HCT116 (cell line): Measurements from ENCODE around the gene RAD51AP2. TPM values are rescaled to one million over a fixed set of nuclear protein-coding genes. Genes with fewer than 3 reads are reported as not detected.

Experiments used
- ATAC-seq: fragments of 200-7000 bp; cut with Tn5 transposase; 2 replicates; pipeline ENCODE4 v1.9.1; 2020; ENCODE audit warnings: mild to moderate bottlenecking, moderate library complexity
- BruUV-seq: library from RNA; stranded (reverse); fragments of 400-500 nt; replicated peaks from 2 replicates; lab custom pipeline; 2021; lab: Mats Ljungman, UMichigan
- CTCF ChIA-PET: fragments of 300-600 bp; sonication (Branson Sonifier 250); formaldehyde crosslinking; loops from one replicate; lab custom pipeline; 2021; ENCODE audit warnings: antibody characterized with exemption; lab: Charles Lee
- POLR2A ChIA-PET: fragments of 300-600, 350-600 bp; sonication (Branson Sonifier 250); formaldehyde crosslinking; loops from one replicate; lab custom pipeline; 2021; ENCODE audit warnings: antibody characterized with exemption; lab: Charles Lee
- RAD21 ChIA-PET, 2 experiments: fragments of 300-600 bp; sonication (Branson Sonifier 250); formaldehyde crosslinking; loops; one replicate each; lab custom pipeline; 2023; ENCODE audit warnings: low total read pairs in 2 of 2; ENCODE audit not compliant: uncharacterized antibody in 2 of 2, unreplicated experiment in 2 of 2, low non-redundant PET in 1 of 2; lab: Charles Lee
- DNase-seq: peaks from one replicate; pipeline ENCODE4 v3.0.0-alpha.2; 2010; ENCODE audit warnings: low read depth, low spot score
- H2AFZ ChIP-seq: fragments of 200-600 bp; shearing (Covaris generic), sonication (generic); 2 replicates; pipeline ENCODE4 v1.6.1; 2017; ENCODE audit warnings: low read depth, mixed run types, mixed read lengths, antibody characterized with exemption, low read length; ENCODE audit not compliant: poor library complexity, severe bottlenecking
- H3K27ac ChIP-seq: 2 replicates; pipeline ENCODE4 v1.5.1; 2012; ENCODE audit warnings: low read depth, low read length
- H3K27me3 ChIP-seq: fragments of 200-600 bp; sonication (generic); 2 replicates; pipeline ENCODE4 v1.6.1; 2016; ENCODE audit warnings: mixed run types, low read length, mixed read lengths; ENCODE audit not compliant: insufficient read depth
- H3K36me3 ChIP-seq, 2 experiments: fragments of 200-500 bp in 1 of 2; fragments of 200-600 bp in 1 of 2; sonication (Bioruptor generic) in 1 of 2; sonication (generic) in 1 of 2; 2 replicates each; pipeline versions ENCODE4 v1.5.1 to v1.6.1; 2014 to 2016; ENCODE audit warnings: low read length in 2 of 2, inconsistent platforms in 1 of 2, mixed read lengths in 1 of 2, mixed run types in 1 of 2; ENCODE audit not compliant: insufficient read depth in 2 of 2, control insufficient read depth in 1 of 2
- H3K4me1 ChIP-seq, 2 experiments: fragments of 200-600 bp in 1 of 2; sonication (generic) in 1 of 2; 2 replicates each; pipeline versions ENCODE4 v1.5.1 to v1.6.1; 2012 to 2017; ENCODE audit warnings: low read length in 2 of 2, inconsistent platforms in 1 of 2, mild to moderate bottlenecking in 1 of 2, mixed read lengths in 1 of 2, mixed run types in 1 of 2, moderate library complexity in 1 of 2; ENCODE audit not compliant: insufficient read depth in 2 of 2, control insufficient read depth in 1 of 2
- H3K4me2 ChIP-seq: fragments of 200-600 bp; sonication (generic); 2 replicates; pipeline ENCODE4 v1.6.1; 2017; ENCODE audit warnings: mixed run types, low read length, mixed read lengths
- H3K4me3 ChIP-seq, 2 experiments: fragments of 200-600 bp in 1 of 2; sonication (generic) in 1 of 2; replicated peaks in 1 of 2; 2 replicates each; pipeline ENCODE4 v1.5.1; 2011 to 2016; ENCODE audit warnings: low read length in 2 of 2, control low read depth in 1 of 2, low read depth in 1 of 2, mild to moderate bottlenecking in 1 of 2, mixed read lengths in 1 of 2, mixed run types in 1 of 2
- H3K79me2 ChIP-seq: fragments of 200-600 bp; sonication (generic); 2 replicates; pipeline ENCODE4 v1.6.1; 2017; ENCODE audit warnings: mild to moderate bottlenecking, mixed run types, low read length, moderate library complexity, mixed read lengths; ENCODE audit not compliant: insufficient read depth
- H3K9ac ChIP-seq: fragments of 200-600 bp; sonication (generic); 2 replicates; pipeline ENCODE4 v1.6.1; 2016; ENCODE audit warnings: low read length, mixed read lengths
- H3K9me2 ChIP-seq: fragments of 200-600 bp; sonication (generic), shearing (Covaris generic); 2 replicates; pipeline ENCODE4 v1.6.1; 2017; ENCODE audit warnings: mixed run types, mild to moderate bottlenecking, moderate library complexity; ENCODE audit not compliant: insufficient read depth
- H3K9me3 ChIP-seq, 2 experiments: fragments of 200-500 bp in 1 of 2; fragments of 200-600 bp in 1 of 2; sonication (Bioruptor generic) in 1 of 2; sonication (generic) in 1 of 2; 2 replicates each; pipeline ENCODE4 v1.6.1; 2014 to 2017; ENCODE audit warnings: low read length in 2 of 2, mixed read lengths in 2 of 2, inconsistent platforms in 1 of 2, low read depth in 1 of 2, mild to moderate bottlenecking in 1 of 2, mixed run types in 1 of 2, moderate library complexity in 1 of 2; ENCODE audit not compliant: control insufficient read depth in 1 of 2, insufficient read depth in 1 of 2
- H4K20me1 ChIP-seq: fragments of 200-600 bp; sonication (generic), shearing (Covaris generic); 2 replicates; pipeline ENCODE4 v1.6.1; 2017; ENCODE audit warnings: mixed run types, mild to moderate bottlenecking, moderate library complexity; ENCODE audit not compliant: insufficient read depth
- EGR1 ChIP-seq: IDR thresholded peaks from 2 replicates; pipeline ENCODE4 v1.6.1; 2012; ENCODE audit warnings: low read depth
- EZH2 ChIP-seq: fragments of 200-600 bp; sonication (generic); IDR thresholded peaks from 2 replicates; pipeline ENCODE4 v1.6.1; 2017; ENCODE audit warnings: antibody characterized with exemption, mixed run types
- FOSL1 ChIP-seq: IDR thresholded peaks from 2 replicates; pipeline ENCODE4 v1.6.1; 2012; ENCODE audit warnings: low read depth
- JUND ChIP-seq: IDR thresholded peaks from 2 replicates; pipeline ENCODE4 v1.6.1; 2012
- POLR2AphosphoS5 ChIP-seq: IDR thresholded peaks from 2 replicates; pipeline ENCODE4 v1.6.1; 2011; ENCODE audit warnings: mild to moderate bottlenecking, low read depth, low read length, moderate library complexity
- RAD21 ChIP-seq: IDR thresholded peaks from 2 replicates; pipeline ENCODE4 v1.6.1; 2012; ENCODE audit warnings: low read depth, mild to moderate bottlenecking
- SIN3A ChIP-seq: IDR thresholded peaks from 2 replicates; pipeline ENCODE4 v1.6.1; 2012; ENCODE audit warnings: low read depth
- SP1 ChIP-seq: IDR thresholded peaks from 2 replicates; pipeline ENCODE4 v1.6.1; 2012; ENCODE audit warnings: low read depth
- SRF ChIP-seq: IDR thresholded peaks from 2 replicates; pipeline ENCODE4 v1.6.1; 2012; ENCODE audit warnings: low read depth
- TCF7L2 ChIP-seq: IDR thresholded peaks from 2 replicates; pipeline ENCODE4 v1.7.0; 2011; ENCODE audit warnings: borderline replicate concordance, inconsistent platforms; ENCODE audit not compliant: insufficient read depth, insufficient read length; ENCODE audit errors: extremely low read depth
- YY1 ChIP-seq: IDR thresholded peaks from 2 replicates; pipeline ENCODE4 v1.6.1; 2011; ENCODE audit warnings: low read length, low read depth, moderate library complexity, mild to moderate bottlenecking; ENCODE audit not compliant: insufficient replicate concordance; ENCODE audit errors: extremely low read depth
- ZFX ChIP-seq: fragments of 450-650 bp; IDR thresholded peaks from 2 replicates; pipeline ENCODE4 v1.6.1; 2017
- ZNF274 ChIP-seq: fragments of 200-500 bp; sonication (Bioruptor generic); IDR thresholded peaks from 2 replicates; pipeline ENCODE4 v1.6.1; 2014; ENCODE audit warnings: mild to moderate bottlenecking, low read depth, low read length, inconsistent platforms
- intact Hi-C: fragments of 100-400 bp; cut with micrococcal nuclease; formaldehyde crosslinking; loops from 2 replicates; pipeline ENCODE4 v1.10.0; 2022
- total RNA-seq: library from RNA; stranded (reverse); gene quantifications from one replicate; pipeline ENCODE4 v1.2.1, GENCODE V29; 2021; ENCODE audit not compliant: unreplicated experiment
- TF ChIP-seq, protein P1 (sequence below), 3 experiments: fragments of 200-600 bp in 1 of 3; sonication (generic) in 1 of 3; IDR thresholded peaks in 2 of 3; conservative IDR thresholded peaks in 1 of 3; 2 replicates each; pipeline ENCODE4 v1.5.1; 2012 to 2017; ENCODE audit warnings: low read depth in 2 of 3, low read length in 2 of 3, antibody characterized with exemption in 1 of 3, borderline replicate concordance in 1 of 3, control low read depth in 1 of 3, mild to moderate bottlenecking in 1 of 3, mixed read lengths in 1 of 3, mixed run types in 1 of 3, moderate library complexity in 1 of 3; ENCODE audit not compliant: insufficient read depth in 1 of 3
- TF ChIP-seq, protein P2 (sequence below): IDR thresholded peaks from 2 replicates; pipeline ENCODE4 v1.6.1; 2012; ENCODE audit warnings: low read depth
- TF ChIP-seq, protein P3 (sequence below): IDR thresholded peaks from 2 replicates; pipeline ENCODE4 v1.6.1; 2012

The RAD51AP2 gene
- total RNA-seq, 1 experiment from 2014 or later: 0.10 TPM

DNA sequence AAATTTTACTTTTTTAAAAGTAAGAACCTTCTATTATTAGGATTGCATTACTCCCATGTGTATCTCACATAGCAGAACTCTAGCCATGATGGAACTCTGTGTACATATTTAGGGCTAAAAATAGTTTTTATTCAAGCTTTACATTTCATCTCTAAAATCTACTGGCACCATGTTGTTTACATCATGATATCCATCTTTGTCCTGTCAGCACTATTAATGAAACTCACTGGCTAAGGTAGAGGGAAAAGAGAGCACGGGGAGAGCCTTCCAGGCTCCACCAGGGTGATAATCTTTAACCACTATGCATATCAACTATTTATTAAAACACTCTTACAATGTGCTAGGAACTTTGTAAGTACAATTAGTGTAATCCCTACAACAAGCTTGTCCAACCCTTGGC, 34.7 kb downstream of the RAD51AP2 start (continued):
- no peak for TF ChIP-seq TCF7L2
- no peak for TF ChIP-seq SP1
- TF ChIP-seq EGR1: no peak
- no peak for TF ChIP-seq ZFX
- TF ChIP-seq, protein P1, sequence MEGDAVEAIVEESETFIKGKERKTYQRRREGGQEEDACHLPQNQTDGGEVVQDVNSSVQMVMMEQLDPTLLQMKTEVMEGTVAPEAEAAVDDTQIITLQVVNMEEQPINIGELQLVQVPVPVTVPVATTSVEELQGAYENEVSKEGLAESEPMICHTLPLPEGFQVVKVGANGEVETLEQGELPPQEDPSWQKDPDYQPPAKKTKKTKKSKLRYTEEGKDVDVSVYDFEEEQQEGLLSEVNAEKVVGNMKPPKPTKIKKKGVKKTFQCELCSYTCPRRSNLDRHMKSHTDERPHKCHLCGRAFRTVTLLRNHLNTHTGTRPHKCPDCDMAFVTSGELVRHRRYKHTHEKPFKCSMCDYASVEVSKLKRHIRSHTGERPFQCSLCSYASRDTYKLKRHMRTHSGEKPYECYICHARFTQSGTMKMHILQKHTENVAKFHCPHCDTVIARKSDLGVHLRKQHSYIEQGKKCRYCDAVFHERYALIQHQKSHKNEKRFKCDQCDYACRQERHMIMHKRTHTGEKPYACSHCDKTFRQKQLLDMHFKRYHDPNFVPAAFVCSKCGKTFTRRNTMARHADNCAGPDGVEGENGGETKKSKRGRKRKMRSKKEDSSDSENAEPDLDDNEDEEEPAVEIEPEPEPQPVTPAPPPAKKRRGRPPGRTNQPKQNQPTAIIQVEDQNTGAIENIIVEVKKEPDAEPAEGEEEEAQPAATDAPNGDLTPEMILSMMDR (IDR thresholded peaks at IDR 0.05 in 2 of 3, conservative IDR thresholded peaks at IDR 0.05 in 1 of 3; ENCODE audit: borderline replicate concordance in 1 of 3, insufficient read depth in 1 of 3, low read depth in 2 of 3, low read length in 2 of 3): no peak
- TF ChIP-seq JUND: no peak

DNA sequence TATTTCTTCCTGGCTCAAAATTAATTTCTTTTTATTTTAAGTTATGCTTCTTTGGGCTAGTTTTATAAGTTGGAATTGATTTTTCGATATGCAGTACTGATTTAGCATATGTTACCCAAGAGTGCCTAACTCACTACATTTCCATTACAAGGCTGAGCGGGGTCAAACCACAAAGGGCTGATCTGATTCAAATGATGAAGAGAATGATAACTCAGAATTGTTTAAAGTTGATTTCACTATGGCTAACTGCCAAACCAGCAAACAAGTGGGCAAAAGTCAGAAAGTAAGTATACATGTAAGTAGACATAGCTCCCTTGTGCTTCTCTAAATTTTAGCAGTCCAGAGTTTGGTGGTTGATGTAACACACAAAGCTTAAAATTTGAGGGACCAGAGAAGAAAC, 35.6 kb downstream of the RAD51AP2 start:
- Histone ChIP-seq H2AFZ (no peak overlapping the region), H3K4me1 (peaks cover 0 to 9% of the 10 kb centered on the region in 2 experiments; a peak in 1 of 4 replicates)
- CTCF ChIA-PET: no interaction called here
- no peak for TF ChIP-seq EZH2
- TF ChIP-seq SIN3A: no peak
- TF ChIP-seq POLR2AphosphoS5: no peak
- TF ChIP-seq ZFX: no peak
- TF ChIP-seq, protein P1 (IDR thresholded peaks at IDR 0.05 in 2 of 3, conservative IDR thresholded peaks at IDR 0.05 in 1 of 3; ENCODE audit: borderline replicate concordance in 1 of 3, insufficient read depth in 1 of 3, low read depth in 2 of 3, low read length in 2 of 3): no peak
- TF ChIP-seq FOSL1: no peak
- TF ChIP-seq RAD21: no peak
- TF ChIP-seq, protein P2, sequence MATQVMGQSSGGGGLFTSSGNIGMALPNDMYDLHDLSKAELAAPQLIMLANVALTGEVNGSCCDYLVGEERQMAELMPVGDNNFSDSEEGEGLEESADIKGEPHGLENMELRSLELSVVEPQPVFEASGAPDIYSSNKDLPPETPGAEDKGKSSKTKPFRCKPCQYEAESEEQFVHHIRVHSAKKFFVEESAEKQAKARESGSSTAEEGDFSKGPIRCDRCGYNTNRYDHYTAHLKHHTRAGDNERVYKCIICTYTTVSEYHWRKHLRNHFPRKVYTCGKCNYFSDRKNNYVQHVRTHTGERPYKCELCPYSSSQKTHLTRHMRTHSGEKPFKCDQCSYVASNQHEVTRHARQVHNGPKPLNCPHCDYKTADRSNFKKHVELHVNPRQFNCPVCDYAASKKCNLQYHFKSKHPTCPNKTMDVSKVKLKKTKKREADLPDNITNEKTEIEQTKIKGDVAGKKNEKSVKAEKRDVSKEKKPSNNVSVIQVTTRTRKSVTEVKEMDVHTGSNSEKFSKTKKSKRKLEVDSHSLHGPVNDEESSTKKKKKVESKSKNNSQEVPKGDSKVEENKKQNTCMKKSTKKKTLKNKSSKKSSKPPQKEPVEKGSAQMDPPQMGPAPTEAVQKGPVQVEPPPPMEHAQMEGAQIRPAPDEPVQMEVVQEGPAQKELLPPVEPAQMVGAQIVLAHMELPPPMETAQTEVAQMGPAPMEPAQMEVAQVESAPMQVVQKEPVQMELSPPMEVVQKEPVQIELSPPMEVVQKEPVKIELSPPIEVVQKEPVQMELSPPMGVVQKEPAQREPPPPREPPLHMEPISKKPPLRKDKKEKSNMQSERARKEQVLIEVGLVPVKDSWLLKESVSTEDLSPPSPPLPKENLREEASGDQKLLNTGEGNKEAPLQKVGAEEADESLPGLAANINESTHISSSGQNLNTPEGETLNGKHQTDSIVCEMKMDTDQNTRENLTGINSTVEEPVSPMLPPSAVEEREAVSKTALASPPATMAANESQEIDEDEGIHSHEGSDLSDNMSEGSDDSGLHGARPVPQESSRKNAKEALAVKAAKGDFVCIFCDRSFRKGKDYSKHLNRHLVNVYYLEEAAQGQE: no peak
- no peak for TF ChIP-seq YY1
- TF ChIP-seq, protein P3, sequence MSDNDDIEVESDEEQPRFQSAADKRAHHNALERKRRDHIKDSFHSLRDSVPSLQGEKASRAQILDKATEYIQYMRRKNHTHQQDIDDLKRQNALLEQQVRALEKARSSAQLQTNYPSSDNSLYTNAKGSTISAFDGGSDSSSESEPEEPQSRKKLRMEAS: no peak
- no peak for TF ChIP-seq JUND
- TF ChIP-seq ZNF274: no peak
- TF ChIP-seq TCF7L2: no peak
- TF ChIP-seq SRF: no peak

More for the DNA sequence above, 35.6 kb downstream of the RAD51AP2 start:
- Histone ChIP-seq H3K4me2 (no peak overlapping the region), H3K4me3 (no peak overlapping the region), H3K9me2 (no peaks in the 10 kb centered on the region), H4K20me1 (no peaks in the 10 kb centered on the region), H3K79me2 (no peaks in the 10 kb centered on the region), H3K9me3 (no peaks in the 10 kb centered on the region), H3K36me3 (no peaks in the 10 kb centered on the region), H3K27ac (no peak overlapping the region), H3K27me3 (no peaks in the 10 kb centered on the region), H3K9ac (no peak overlapping the region)
- DNase-seq: no peak
- no TSS peak for BruUV-seq
- ChIA-PET POLR2A (no interaction called here), RAD21 (no interaction called here)
- ATAC-seq: no peak
- intact Hi-C loops: no loop called here
